Retinal pigment epithelial cell (primary cell): ENCODE measurements around the gene NRAP.

Source experiments
- DNase-seq: peaks from one replicate; pipeline ENCODE4 v3.0.0-alpha.2; 2010; ENCODE audit warnings: low read depth
- H3K4me3 ChIP-seq: 2 replicates; pipeline ENCODE4 v1.5.1; 2011; ENCODE audit warnings: mild to moderate bottlenecking, low read length, control low read depth, moderate library complexity
- TF ChIP-seq, protein P1 (sequence below): conservative IDR thresholded peaks from 2 replicates; pipeline ENCODE4 v1.5.1; 2011; ENCODE audit warnings: low read depth, low read length, control low read depth, inconsistent platforms

Gene NRAP

DNA sequence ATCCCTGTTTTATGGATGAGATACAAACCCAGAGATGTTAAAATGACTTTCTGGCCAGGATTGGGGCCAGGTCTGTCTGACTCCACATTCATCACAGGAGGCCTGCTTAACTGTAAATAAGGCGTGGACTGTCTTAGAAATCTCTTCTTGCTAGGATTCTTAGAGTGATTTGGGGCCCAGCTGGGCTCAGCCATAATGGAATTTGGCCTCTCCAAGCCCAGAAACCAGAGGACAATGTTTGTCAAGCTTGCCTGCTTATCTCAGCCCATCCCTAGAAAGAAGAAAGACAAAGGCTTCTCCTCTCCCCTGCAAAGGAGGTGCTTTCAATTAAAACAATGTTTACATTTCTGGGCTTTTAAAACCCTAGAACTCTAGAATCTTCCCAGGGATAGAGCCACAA lies 108.1 kb downstream of the NRAP start:
- TF ChIP-seq, protein P1, sequence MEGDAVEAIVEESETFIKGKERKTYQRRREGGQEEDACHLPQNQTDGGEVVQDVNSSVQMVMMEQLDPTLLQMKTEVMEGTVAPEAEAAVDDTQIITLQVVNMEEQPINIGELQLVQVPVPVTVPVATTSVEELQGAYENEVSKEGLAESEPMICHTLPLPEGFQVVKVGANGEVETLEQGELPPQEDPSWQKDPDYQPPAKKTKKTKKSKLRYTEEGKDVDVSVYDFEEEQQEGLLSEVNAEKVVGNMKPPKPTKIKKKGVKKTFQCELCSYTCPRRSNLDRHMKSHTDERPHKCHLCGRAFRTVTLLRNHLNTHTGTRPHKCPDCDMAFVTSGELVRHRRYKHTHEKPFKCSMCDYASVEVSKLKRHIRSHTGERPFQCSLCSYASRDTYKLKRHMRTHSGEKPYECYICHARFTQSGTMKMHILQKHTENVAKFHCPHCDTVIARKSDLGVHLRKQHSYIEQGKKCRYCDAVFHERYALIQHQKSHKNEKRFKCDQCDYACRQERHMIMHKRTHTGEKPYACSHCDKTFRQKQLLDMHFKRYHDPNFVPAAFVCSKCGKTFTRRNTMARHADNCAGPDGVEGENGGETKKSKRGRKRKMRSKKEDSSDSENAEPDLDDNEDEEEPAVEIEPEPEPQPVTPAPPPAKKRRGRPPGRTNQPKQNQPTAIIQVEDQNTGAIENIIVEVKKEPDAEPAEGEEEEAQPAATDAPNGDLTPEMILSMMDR: no peak
- DNase-seq: no peak
- H3K4me3 ChIP-seq: no peak overlapping the region

DNA sequence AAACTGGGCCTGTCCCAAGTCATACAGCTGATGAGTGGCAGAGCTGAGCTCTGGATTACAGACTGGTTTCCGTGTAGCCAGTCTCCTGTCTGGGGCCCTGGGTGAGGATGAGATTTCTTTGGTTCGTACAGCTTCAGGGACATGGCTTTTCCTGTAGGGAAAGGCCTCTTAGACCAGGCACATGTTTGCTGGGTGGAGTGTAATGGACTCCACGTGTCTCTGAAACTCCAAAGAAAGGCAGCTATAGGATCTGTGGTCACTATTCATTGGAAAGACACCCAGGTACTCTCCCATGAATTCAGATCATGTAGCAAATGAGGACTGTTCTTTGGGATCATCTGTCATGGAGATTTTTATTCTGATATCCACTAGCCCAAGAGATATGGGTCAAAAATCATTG lies 108.6 kb downstream of the NRAP start:
- H3K4me3 ChIP-seq: no peak overlapping the region
- no peak for DNase-seq
- TF ChIP-seq, protein P1: no peak

DNA sequence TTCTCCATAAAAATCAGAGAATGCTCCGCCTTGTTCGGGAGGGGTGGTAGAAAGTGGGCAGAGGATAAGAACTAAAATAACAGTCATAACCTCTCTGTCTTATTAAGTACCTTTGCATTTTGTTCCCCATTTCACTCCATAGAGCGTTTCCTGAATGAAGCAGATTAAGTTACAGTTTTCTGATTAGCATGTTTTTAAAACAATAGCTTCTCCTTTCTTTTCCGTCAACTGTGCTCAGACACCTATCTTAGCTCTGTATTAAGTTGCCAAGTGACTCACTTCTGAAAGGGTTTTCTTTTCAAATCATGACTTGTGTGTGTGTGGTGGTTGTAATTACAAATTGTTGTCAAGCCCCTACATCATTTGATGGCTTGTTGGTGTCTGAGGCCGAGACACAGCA lies 109.6 kb downstream of the NRAP start:
- TF ChIP-seq, protein P1: no peak
- no peak overlapping the region for H3K4me3 ChIP-seq
- DNase-seq: no peak

DNA sequence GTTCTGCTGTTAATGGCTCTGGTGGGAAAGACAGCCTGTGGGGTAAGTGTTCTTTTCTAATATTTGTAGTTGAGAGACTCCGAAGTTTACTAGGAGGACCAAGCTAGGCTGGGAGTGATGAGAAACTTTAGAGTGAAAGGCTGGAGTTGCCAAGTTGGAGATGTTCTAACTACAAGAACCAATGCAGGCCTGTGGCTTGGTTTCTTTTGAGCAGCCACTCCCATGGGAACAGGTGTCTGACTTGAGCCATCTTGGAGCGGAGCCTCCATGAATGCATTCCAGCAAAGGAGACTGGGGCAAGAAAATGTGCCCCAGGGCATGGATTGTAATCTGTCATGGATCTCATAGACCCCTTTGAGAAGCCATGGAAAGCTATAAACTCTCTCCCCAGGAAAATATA lies 110.7 kb downstream of the NRAP start:
- TF ChIP-seq, protein P1: no peak
- no peak overlapping the region for H3K4me3 ChIP-seq
- DNase-seq: no peak

DNA sequence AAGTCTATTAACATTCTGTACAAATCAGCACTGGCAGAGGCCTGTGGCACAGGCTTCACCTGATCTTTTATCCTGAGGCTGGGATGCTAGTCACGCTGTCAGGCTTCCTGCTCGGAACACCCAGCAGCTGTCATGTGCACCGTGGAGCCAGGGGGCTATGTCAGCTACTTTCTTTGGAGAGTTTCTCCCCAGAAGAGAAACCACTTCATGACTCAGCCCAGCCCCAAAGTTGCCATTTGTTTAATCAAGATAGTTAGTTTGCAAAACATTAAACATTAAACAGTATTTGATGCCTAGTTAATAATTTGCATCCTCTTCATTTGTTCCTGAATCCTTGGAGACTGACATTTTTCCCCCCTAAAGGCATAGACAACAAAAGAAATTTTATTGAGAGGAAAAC lies 111.1 kb downstream of the NRAP start, which contains the start of gene HABP2:
HABP2 (plus strand) TSS at position 353 of the 400 bp plus-strand sequence. CDS start 69 bp downstream, outside the sequence.
- H3K4me3 ChIP-seq: no peak within 1 kb of the TSS
- TF ChIP-seq, protein P1: no peak

DNA sequence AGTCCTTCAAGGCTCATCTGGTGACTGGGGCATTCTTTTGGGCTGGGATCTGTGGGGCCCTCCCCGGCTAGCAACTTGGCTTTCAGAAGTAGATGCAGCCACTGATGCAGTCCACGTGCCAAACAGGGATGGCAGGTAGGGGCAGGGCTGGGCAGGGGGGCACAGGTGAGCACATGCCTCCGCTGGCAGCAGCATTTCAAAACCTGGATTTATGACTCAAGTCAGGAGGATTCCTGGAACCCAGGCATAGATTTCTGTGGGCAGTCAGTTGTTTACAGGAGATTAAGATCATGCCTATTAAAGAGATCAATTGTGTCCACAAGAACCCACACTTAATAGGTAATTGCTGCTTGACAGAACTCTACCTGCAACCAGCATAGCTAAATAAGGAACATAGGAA lies 111.8 kb downstream of the NRAP start:
- TF ChIP-seq, protein P1: no peak
- H3K4me3 ChIP-seq: no peak overlapping the region
- DNase-seq: no peak

More for the DNA sequence above, 111.1 kb downstream of the NRAP start, which contains the start of gene HABP2:
- DNase-seq: no peak

DNA sequence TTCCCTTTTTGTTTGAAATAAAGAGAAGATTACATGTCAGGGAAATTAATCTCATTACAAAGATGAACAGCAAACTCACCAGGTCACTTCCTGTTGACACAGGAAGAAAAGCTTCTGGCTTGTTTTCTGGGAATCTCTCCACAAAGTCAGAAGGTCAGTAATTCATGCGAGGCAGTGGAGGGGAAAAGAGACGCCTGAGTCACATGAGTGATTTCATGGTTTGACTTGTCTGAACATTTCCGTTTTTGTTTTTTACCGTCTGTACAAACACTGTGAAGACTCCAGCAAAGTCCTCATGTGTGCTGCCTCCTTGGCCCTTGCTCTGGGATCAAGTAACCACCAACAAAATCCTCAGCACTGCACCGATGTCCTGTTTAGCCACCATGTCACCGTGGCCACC lies 113.5 kb downstream of the NRAP start:
- no peak overlapping the region for H3K4me3 ChIP-seq
- DNase-seq: no peak
- TF ChIP-seq, protein P1: no peak
